Bronchial epithelial cell (primary cell): Measurements from ENCODE around the gene IFNLR1. TPM values are rescaled to one million over a fixed set of nuclear protein-coding genes. Genes with fewer than 3 reads are reported as not detected.

Experiments
- DNase-seq: peaks from one replicate; pipeline ENCODE4 v3.0.0-alpha.2; 2010; ENCODE audit warnings: low read depth
- FAIRE-seq: peaks from 2 replicates; lab custom pipeline; 2011; peaks lifted over from hg19 to GRCh38; lab: Jason Lieb, UNC
- H3K27me3 ChIP-seq: 2 replicates; pipeline ENCODE4 v1.5.1; 2011; ENCODE audit warnings: low read length; ENCODE audit not compliant: control insufficient read depth, insufficient read depth
- H3K36me3 ChIP-seq: 2 replicates; pipeline ENCODE4 v1.5.1; 2011; ENCODE audit warnings: low read length; ENCODE audit not compliant: control insufficient read depth, insufficient read depth
- H3K4me3 ChIP-seq: 2 replicates; pipeline ENCODE4 v1.5.1; 2011; ENCODE audit warnings: mild to moderate bottlenecking, low read depth, low read length, control low read depth
- total RNA-seq: library from RNA; depleted of rRNA; stranded (reverse); fragments of >200 nt; gene quantifications from 2 replicates; pipeline ENCODE4 v1.2.1, GENCODE V29; 2014
- TF ChIP-seq, protein P1 (sequence below): IDR thresholded peaks from 2 replicates; pipeline ENCODE4 v1.5.1; 2011; ENCODE audit warnings: mild to moderate bottlenecking, moderate library complexity, low read length, control low read depth, inconsistent platforms; ENCODE audit not compliant: insufficient read depth, severe bottlenecking

IFNLR1 gene
- total RNA-seq, 1 donor from 2014 or later: 4.5 TPM

DNA sequence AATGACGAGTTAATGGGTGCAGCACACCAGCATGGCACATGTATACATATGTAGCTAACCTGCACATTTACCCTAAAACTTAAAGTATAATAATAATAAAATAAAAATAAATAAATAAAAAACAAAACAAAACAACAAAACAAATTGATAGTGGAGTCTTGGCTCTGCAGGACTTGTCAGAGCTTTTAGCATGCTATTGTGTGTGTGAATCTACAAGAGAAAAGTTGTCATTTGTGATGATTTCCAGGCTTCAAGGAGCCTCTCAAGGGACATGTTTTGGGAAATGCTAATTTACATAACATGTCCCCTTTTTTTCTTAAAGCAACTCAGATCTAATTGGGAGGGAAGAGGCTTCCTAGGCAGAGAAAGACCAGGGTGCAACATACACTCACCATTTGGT lies 53.3 kb downstream of the IFNLR1 start:
- FAIRE-seq: no peak
- Histone ChIP-seq H3K27me3 (no peaks in the 10 kb centered on the region), H3K4me3 (no peak overlapping the region), H3K36me3 (no peaks in the 10 kb centered on the region)
- TF ChIP-seq, protein P1, sequence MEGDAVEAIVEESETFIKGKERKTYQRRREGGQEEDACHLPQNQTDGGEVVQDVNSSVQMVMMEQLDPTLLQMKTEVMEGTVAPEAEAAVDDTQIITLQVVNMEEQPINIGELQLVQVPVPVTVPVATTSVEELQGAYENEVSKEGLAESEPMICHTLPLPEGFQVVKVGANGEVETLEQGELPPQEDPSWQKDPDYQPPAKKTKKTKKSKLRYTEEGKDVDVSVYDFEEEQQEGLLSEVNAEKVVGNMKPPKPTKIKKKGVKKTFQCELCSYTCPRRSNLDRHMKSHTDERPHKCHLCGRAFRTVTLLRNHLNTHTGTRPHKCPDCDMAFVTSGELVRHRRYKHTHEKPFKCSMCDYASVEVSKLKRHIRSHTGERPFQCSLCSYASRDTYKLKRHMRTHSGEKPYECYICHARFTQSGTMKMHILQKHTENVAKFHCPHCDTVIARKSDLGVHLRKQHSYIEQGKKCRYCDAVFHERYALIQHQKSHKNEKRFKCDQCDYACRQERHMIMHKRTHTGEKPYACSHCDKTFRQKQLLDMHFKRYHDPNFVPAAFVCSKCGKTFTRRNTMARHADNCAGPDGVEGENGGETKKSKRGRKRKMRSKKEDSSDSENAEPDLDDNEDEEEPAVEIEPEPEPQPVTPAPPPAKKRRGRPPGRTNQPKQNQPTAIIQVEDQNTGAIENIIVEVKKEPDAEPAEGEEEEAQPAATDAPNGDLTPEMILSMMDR: no peak
- DNase-seq: no peak

DNA sequence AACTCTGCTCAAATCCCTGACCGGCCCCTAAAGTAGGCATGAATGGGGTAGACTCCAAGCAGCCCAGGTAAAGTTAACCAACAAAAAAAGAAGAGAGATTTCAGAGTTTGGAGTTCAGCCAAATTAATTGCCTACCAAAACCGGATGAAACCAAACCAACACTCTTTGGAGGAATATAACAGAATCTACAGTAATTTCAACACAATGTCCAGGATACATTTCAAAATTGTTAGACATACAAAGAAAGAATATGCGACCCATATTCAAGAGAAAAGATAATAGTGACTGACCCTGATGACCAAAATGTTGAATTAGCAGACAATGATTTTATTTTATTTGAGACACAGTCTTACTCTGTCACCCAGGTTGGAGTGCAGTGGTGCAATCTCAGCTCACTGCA lies 56.7 kb downstream of the IFNLR1 start:
- TF ChIP-seq, protein P1: no peak
- FAIRE-seq: no peak
- DNase-seq: no peak
- no peak overlapping the region for H3K4me3 ChIP-seq
- H3K27me3 ChIP-seq: no peaks in the 10 kb centered on the region
- H3K36me3 ChIP-seq: no peaks in the 10 kb centered on the region

DNA sequence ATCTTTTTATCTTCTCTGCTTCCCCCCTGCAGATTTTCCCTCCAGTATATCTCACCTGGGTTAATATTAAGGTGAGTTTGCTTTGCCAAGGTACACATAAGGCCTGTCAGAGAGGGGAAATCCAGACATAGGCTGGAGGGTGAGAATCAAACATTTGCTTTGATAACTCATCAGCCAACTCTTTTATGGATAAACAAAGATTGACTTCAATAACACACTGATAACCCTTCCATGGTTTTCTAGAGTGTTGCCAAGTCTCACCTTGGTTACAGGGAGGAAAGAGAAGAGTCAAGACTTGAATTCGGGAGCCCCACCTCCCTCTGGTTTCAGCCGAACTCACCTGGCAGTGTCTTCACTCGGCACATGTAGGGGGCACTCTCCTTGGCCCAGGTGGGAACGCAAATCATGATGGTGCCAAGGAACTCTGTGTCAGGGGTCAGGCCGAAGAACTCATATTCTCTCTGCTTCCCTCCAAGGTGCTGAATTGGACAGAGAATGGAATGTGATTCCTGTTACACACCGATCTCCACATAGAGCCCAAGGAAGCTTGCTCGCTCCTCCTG lies 59.2 kb downstream of the IFNLR1 start:
- no peak for DNase-seq
- FAIRE-seq: no peak

DNA sequence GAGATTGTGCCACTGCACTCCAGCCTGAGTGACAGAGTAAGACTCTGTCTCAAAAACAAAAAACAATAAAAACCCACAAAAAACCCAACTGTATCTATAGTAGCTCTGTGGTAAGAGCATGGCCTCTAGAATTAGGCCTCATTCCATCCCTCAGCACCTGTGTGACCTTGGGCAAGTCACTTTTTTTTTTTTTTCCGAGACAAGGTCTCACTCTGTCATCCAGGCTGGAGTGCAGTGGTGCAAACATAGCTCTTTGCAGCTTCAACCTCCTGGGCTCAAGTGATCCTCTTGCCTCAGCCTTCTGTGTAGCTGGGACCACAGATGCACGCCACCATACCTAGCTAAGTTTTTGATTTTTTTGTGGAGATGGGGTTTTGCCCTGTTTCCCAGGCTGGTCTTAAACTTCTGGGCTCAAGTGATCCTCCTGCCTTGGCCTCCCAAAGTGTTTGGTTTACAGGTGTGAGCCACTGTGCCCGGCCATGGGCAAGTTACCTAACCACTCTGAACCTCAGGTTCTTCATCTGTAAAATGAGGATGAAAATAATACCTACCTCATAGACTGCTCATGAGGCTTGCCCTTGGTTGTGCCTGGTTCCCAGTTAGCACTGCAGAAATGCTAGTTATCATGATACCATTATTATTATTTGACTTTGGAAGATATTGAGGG lies 59.8 kb downstream of the IFNLR1 start:
- TF ChIP-seq, protein P1: no peak
- no peaks in the 10 kb centered on the region for H3K36me3 ChIP-seq
- no peak for FAIRE-seq
- no peaks in the 10 kb centered on the region for H3K27me3 ChIP-seq
- H3K4me3 ChIP-seq: no peak overlapping the region
- no peak for DNase-seq

More for the DNA sequence above, 59.2 kb downstream of the IFNLR1 start:
- TF ChIP-seq, protein P1: no peak
- Histone ChIP-seq H3K4me3 (no peak overlapping the region), H3K36me3 (no peaks in the 10 kb centered on the region), H3K27me3 (no peaks in the 10 kb centered on the region)

DNA sequence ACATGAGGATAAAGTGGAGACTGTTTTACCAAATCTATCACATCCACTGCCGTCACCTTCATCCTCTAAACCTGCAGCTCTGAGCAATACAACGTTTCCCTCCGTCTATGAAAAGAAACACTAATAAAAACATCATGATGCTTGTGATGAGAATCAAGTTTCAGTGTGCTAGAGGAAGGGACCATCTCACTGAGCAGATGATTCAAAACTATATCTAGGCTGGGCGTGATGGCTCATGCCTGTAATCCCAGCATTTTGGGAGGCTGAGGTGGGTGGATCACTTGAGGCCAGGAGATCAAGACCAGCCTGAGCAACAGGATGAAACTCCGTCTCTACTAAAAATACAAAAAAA lies 60.4 kb downstream of the IFNLR1 start:
- Histone ChIP-seq H3K36me3 (no peaks in the 10 kb centered on the region), H3K27me3 (no peaks in the 10 kb centered on the region), H3K4me3 (no peak overlapping the region)
- FAIRE-seq (no peak), DNase-seq (no peak)
- TF ChIP-seq, protein P1: no peak
